Measurements from ENCODE around the gene MIPEP.
A peak's percentile ranks its signal among the peaks of the same experiment; 100 is the strongest.
"Not testable (repeated sequence)": the region's sequence is repeated elsewhere in the genome, so short reads cannot be mapped to it uniquely, and the experiment has no call there.

Gene MIPEP

GRCh38 chr13:23763318-23763717 is 125.9 kb downstream of the MIPEP start:
- no peak for DNase-seq (ENCODE audit: low read depth)
- no peak overlapping the region for H3K4me3 ChIP-seq (ENCODE audit: low read depth, low read length)

GRCh38 chr13:23761760-23762159 is 127.4 kb downstream of the MIPEP start:
- not testable (repeated sequence) for H3K4me3 ChIP-seq (ENCODE audit: low read depth, low read length)

More at GRCh38 chr13:23763318-23763717, 125.9 kb downstream of the MIPEP start:
- TF ChIP-seq CTCF (IDR thresholded peaks at IDR 0.05; ENCODE audit: insufficient read depth, low read depth, low read length, missing control alignments) = no peak

GRCh38 chr13:23760000-23760399 is 129.2 kb downstream of the MIPEP start:
- no peak overlapping the region for H3K4me3 ChIP-seq (ENCODE audit: low read depth, low read length)
- TF ChIP-seq CTCF (IDR thresholded peaks at IDR 0.05; ENCODE audit: insufficient read depth, low read depth, low read length, missing control alignments) = no peak
- DNase-seq (ENCODE audit: low read depth) = no peak

More at GRCh38 chr13:23761760-23762159, 127.4 kb downstream of the MIPEP start:
- not testable (repeated sequence) for DNase-seq (ENCODE audit: low read depth)

- H3K4me3 ChIP-seq (ENCODE audit: low read depth, low read length) = no peak overlapping the region
- no peak for TF ChIP-seq CTCF (IDR thresholded peaks at IDR 0.05; ENCODE audit: insufficient read depth, low read depth, low read length, missing control alignments)
- no peak for DNase-seq (ENCODE audit: low read depth)
Observed at GRCh38 chr13:23758798-23759527, 130.2 kb downstream of the MIPEP start.

- H3K4me3 ChIP-seq (ENCODE audit: low read depth, low read length) = no peak overlapping the region
- TF ChIP-seq CTCF (IDR thresholded peaks at IDR 0.05; ENCODE audit: insufficient read depth, low read depth, low read length, missing control alignments) = no peak
- no peak for DNase-seq (ENCODE audit: low read depth)
Observed at GRCh38 chr13:23754997-23755396, 134.2 kb downstream of the MIPEP start.

GRCh38 chr13:23754506-23754905 is 134.7 kb downstream of the MIPEP start:
- no peak for TF ChIP-seq CTCF (IDR thresholded peaks at IDR 0.05; ENCODE audit: insufficient read depth, low read depth, low read length, missing control alignments)
- DNase-seq (ENCODE audit: low read depth) = no peak
- H3K4me3 ChIP-seq (ENCODE audit: low read depth, low read length) = no peak overlapping the region

GRCh38 chr13:23753458-23753857 is 135.7 kb downstream of the MIPEP start:
- peak; percentile 22 for DNase-seq (ENCODE audit: low read depth)
- no peak for TF ChIP-seq CTCF (IDR thresholded peaks at IDR 0.05; ENCODE audit: insufficient read depth, low read depth, low read length, missing control alignments)

More at GRCh38 chr13:23753458-23753857, 135.7 kb downstream of the MIPEP start:
- H3K4me3 ChIP-seq (ENCODE audit: low read depth, low read length) = no peak overlapping the region
